Lung (tissue), 12 donors: ENCODE results near the gene SFRP2. TPM values are rescaled to one million over a fixed set of nuclear protein-coding genes. Genes with fewer than 3 reads are reported as not detected.

Experiments used
- ATAC-seq: fragments of 200-7000 bp; cut with Tn5 transposase; one replicate; pipeline ENCODE4 v1.9.1; 2020; ENCODE audit warnings: moderate number of reproducible peaks; ENCODE audit not compliant: insufficient read depth, low FRiP score
- DNase-seq, 3 donors: peaks; one replicate each; pipeline ENCODE4 v3.0.0-alpha.2; 2013 to 2017
- H3K27ac ChIP-seq, 2 donors: one replicate each; pipeline ENCODE4 v1.5.1; 2013; ENCODE audit warnings: mild to moderate bottlenecking in 2 of 2, moderate library complexity in 2 of 2, control low read depth in 1 of 2, inconsistent platforms in 1 of 2, low read depth in 1 of 2, low read length in 1 of 2
- H3K27me3 ChIP-seq, 3 donors: one replicate each; pipeline ENCODE4 v1.5.1; 2013; ENCODE audit warnings: low read length in 2 of 3; ENCODE audit not compliant: control insufficient read depth in 3 of 3, insufficient read depth in 3 of 3
- H3K36me3 ChIP-seq, 4 donors: one replicate each; pipeline ENCODE4 v1.5.1; 2013; ENCODE audit warnings: low read length in 4 of 4, mild to moderate bottlenecking in 1 of 4, moderate library complexity in 1 of 4; ENCODE audit not compliant: control insufficient read depth in 4 of 4, insufficient read depth in 4 of 4
- H3K4me1 ChIP-seq, 5 donors: one replicate each; pipeline ENCODE4 v1.5.1; 2013; ENCODE audit warnings: low read length in 5 of 5, mild to moderate bottlenecking in 2 of 5, moderate library complexity in 1 of 5; ENCODE audit not compliant: control insufficient read depth in 5 of 5, insufficient read depth in 5 of 5
- H3K4me3 ChIP-seq: one replicate; pipeline ENCODE4 v1.5.1; 2013; ENCODE audit warnings: mild to moderate bottlenecking, control low read depth, moderate library complexity
- H3K9ac ChIP-seq, 2 donors: one replicate each; pipeline ENCODE4 v1.5.1; 2013; ENCODE audit warnings: low read length in 2 of 2, control low read depth in 1 of 2; ENCODE audit not compliant: insufficient read depth in 1 of 2
- H3K9me3 ChIP-seq, 4 donors: one replicate each; pipeline ENCODE4 v1.5.1; 2013; ENCODE audit warnings: low read length in 3 of 4, mild to moderate bottlenecking in 1 of 4, moderate library complexity in 1 of 4; ENCODE audit not compliant: control insufficient read depth in 4 of 4, insufficient read depth in 3 of 4
- CTCF ChIP-seq: IDR thresholded peaks from 2 replicates; pipeline ENCODE4 v1.5.1; 2012; ENCODE audit warnings: mild to moderate bottlenecking; ENCODE audit errors: control extremely low read depth, extremely low read depth
- WGBS, 2 donors: extraction: QIAGEN DNeasy Blood & Tissue Kit; methylation state at CpG; one replicate each; pipeline ENCODE4 v1.1.7; 2013; 5-methylcytosine and 5-hydroxymethylcytosine counted together
- polyA plus RNA-seq, 2 donors: library from polyadenylated mRNA; stranded (reverse); fragments of 200-250 nt; gene quantifications; one replicate each; pipeline ENCODE4 v1.2.1, GENCODE V29; 2013
- total RNA-seq, 2 donors: library from RNA; depleted of rRNA in 1 of 2; stranded (reverse); fragments of >200 nt in 1 of 2; gene quantifications; one replicate each; pipeline ENCODE4 v1.2.1, GENCODE V29; 2014 to 2021
- donor health status: control.
- donor health status: control.
- donor health status: Bipolar disorder and iron deficiency.
- donor health status: healthy.
- donor health status: DM: yes; HTN: yes; CAD: no.

Gene SFRP2
- total and polyA plus RNA-seq, 4 donors = 0.68 to 17.4 (median 6.5) TPM

GRCh38 chr4:153809307-153809706 is 20.4 kb upstream of the SFRP2 start:
- DNase-seq = no peak

GRCh38 chr4:153808175-153808574 is 19.3 kb upstream of the SFRP2 start:
- ATAC-seq = no peak

More at GRCh38 chr4:153809307-153809706, 20.4 kb upstream of the SFRP2 start:
- no peaks in the 10 kb centered on the region for H3K36me3 ChIP-seq
- no peak overlapping the region for H3K27ac ChIP-seq
- peaks cover 0 to 4% (median 0%) of the 10 kb centered on the region in 4 donors for H3K9me3 ChIP-seq
- TF ChIP-seq CTCF = no peak
- H3K27me3 ChIP-seq = no peaks in the 10 kb centered on the region
- no peak for ATAC-seq
- H3K9ac ChIP-seq = no peak overlapping the region
- no peak overlapping the region for H3K4me3 ChIP-seq
- H3K4me1 ChIP-seq = peaks cover 0 to 7% (median 3%) of the 10 kb centered on the region in 5 donors

GRCh38 chr4:153806073-153806472 is 17.2 kb upstream of the SFRP2 start:
- no peaks in the 10 kb centered on the region for H3K27me3 ChIP-seq
- WGBS, 2 donors = 95% methylated on average over 30 of the region's 30 CpGs
- no peak for TF ChIP-seq CTCF
- no peaks in the 10 kb centered on the region for H3K36me3 ChIP-seq
- H3K9me3 ChIP-seq = peaks cover 0 to 4% (median 0%) of the 10 kb centered on the region in 4 donors
- no peak for DNase-seq
- no peak overlapping the region for H3K9ac ChIP-seq
- H3K4me1 ChIP-seq = peaks cover 0 to 9% (median 3%) of the 10 kb centered on the region in 5 donors
- no peak for ATAC-seq
- H3K4me3 ChIP-seq = no peak overlapping the region
- H3K27ac ChIP-seq = no peak overlapping the region

More at GRCh38 chr4:153808175-153808574, 19.3 kb upstream of the SFRP2 start:
- no peak overlapping the region for H3K9ac ChIP-seq
- H3K9me3 ChIP-seq = peaks cover 0 to 4% (median 0%) of the 10 kb centered on the region in 4 donors
- no peaks in the 10 kb centered on the region for H3K36me3 ChIP-seq
- H3K4me3 ChIP-seq = no peak overlapping the region
- no peaks in the 10 kb centered on the region for H3K27me3 ChIP-seq
- no peak for TF ChIP-seq CTCF
- DNase-seq = no peak
- H3K27ac ChIP-seq = no peak overlapping the region
- 64 to 79% methylated on average over 1 of the region's 1 CpG for WGBS, 2 donors
- peaks cover 0 to 9% (median 3%) of the 10 kb centered on the region in 5 donors for H3K4me1 ChIP-seq

- Histone ChIP-seq H3K36me3 (no peaks in the 10 kb centered on the region), H3K27ac (no peak overlapping the region), H3K4me3 (no peak overlapping the region), H3K9ac (no peak overlapping the region), H3K27me3 (no peaks in the 10 kb centered on the region), H3K4me1 (peaks cover 0 to 10% (median 3%) of the 10 kb centered on the region in 5 donors), H3K9me3 (peaks cover 0 to 4% (median 0%) of the 10 kb centered on the region in 4 donors)
- peak; percentile 73 to 93 (median 87) for DNase-seq
- WGBS, 2 donors = 33 to 35% methylated on average over 3 of the region's 3 CpGs
- no peak for TF ChIP-seq CTCF
- ATAC-seq = no peak
Measured at GRCh38 chr4:153804722-153805121, 15.8 kb upstream of the SFRP2 start.
